Panc1 (cell line): ENCODE results near the gene MAD1L1. TPM values are rescaled to one million over a fixed set of nuclear protein-coding genes. Genes with fewer than 3 reads are reported as not detected.

ENCODE experiments used
- ATAC-seq: fragments of 200-7000 bp; cut with Tn5 transposase; 2 replicates; pipeline ENCODE4 v1.9.1; 2020; ENCODE audit warnings: mild to moderate bottlenecking, moderate library complexity
- BruUV-seq: library from RNA; stranded (reverse); fragments of 400-500 nt; replicated peaks from 2 replicates; lab custom pipeline; 2021; lab: Mats Ljungman, UMichigan
- CTCF ChIA-PET: fragments of 300-600 bp; sonication (Branson Sonifier 250); formaldehyde crosslinking; loops from one replicate; lab custom pipeline; 2022; ENCODE audit warnings: antibody characterized with exemption; lab: Charles Lee
- POLR2A ChIA-PET: fragments of 300-600 bp; sonication (Branson Sonifier 250); formaldehyde crosslinking; loops from one replicate; lab custom pipeline; 2022; ENCODE audit warnings: antibody characterized with exemption; lab: Charles Lee
- DNase-seq: peaks from one replicate; pipeline ENCODE4 v3.0.0-alpha.2; 2010; ENCODE audit warnings: low read depth, low spot score
- H3K27ac ChIP-seq: 2 replicates; pipeline ENCODE4 v1.5.1; 2011; ENCODE audit warnings: mild to moderate bottlenecking, low read length, inconsistent platforms
- H3K27me3 ChIP-seq: fragments of 200-500 bp; sonication (Bioruptor generic); 2 replicates; pipeline ENCODE4 v1.6.0; 2014; ENCODE audit warnings: low read length, inconsistent platforms; ENCODE audit not compliant: control insufficient read depth, insufficient read depth
- H3K36me3 ChIP-seq: fragments of 200-500 bp; sonication (Bioruptor generic); 2 replicates; pipeline ENCODE4 v1.5.1; 2014; ENCODE audit warnings: inconsistent platforms, mild to moderate bottlenecking, low read length, moderate library complexity; ENCODE audit not compliant: control insufficient read depth, insufficient read depth
- H3K4me1 ChIP-seq: 2 replicates; pipeline ENCODE4 v1.5.1; 2011; ENCODE audit warnings: inconsistent platforms, mild to moderate bottlenecking, low read length, moderate library complexity; ENCODE audit not compliant: control insufficient read depth, insufficient read depth
- H3K4me3 ChIP-seq, 2 experiments: 2 replicates each; pipeline ENCODE4 v1.5.1; 2011 to 2012; ENCODE audit warnings: low read depth in 2 of 2, low read length in 2 of 2, mild to moderate bottlenecking in 2 of 2, inconsistent platforms in 1 of 2, moderate library complexity in 1 of 2
- H3K9me3 ChIP-seq: fragments of 200-500 bp; sonication (Bioruptor generic); 2 replicates; pipeline ENCODE4 v1.5.1; 2014; ENCODE audit warnings: low read depth, mild to moderate bottlenecking, inconsistent platforms, low read length, moderate library complexity; ENCODE audit not compliant: control insufficient read depth, insufficient read depth
- CTCF ChIP-seq: fragments of 450-650 bp; IDR thresholded peaks from 2 replicates; pipeline ENCODE4 v1.5.1; 2017; ENCODE audit warnings: mild to moderate bottlenecking
- POLR2AphosphoS5 ChIP-seq: IDR thresholded peaks from 2 replicates; pipeline ENCODE4 v1.6.1; 2012; ENCODE audit warnings: mild to moderate bottlenecking, low read depth, low read length, moderate library complexity
- REST ChIP-seq, 2 experiments: IDR thresholded peaks; 2 replicates each; pipeline ENCODE4 v1.6.1; 2011 to 2012; ENCODE audit warnings: low read depth in 2 of 2, control low read depth in 1 of 2, low read length in 1 of 2, mild to moderate bottlenecking in 1 of 2, moderate library complexity in 1 of 2; ENCODE audit not compliant: insufficient read depth in 1 of 2
- SIN3A ChIP-seq: IDR thresholded peaks from 2 replicates; pipeline ENCODE4 v1.6.1; 2012; ENCODE audit warnings: low read depth, mild to moderate bottlenecking, low read length, moderate library complexity, borderline replicate concordance; ENCODE audit not compliant: insufficient read depth
- TCF7L2 ChIP-seq: IDR thresholded peaks from 2 replicates; pipeline ENCODE4 v1.6.1; 2011; ENCODE audit warnings: mild to moderate bottlenecking, low read depth, low read length, inconsistent platforms
- in situ Hi-C: cut with HindIII; loops from 2 replicates; pipeline ENCODE4 v1.10.0; 2016; ENCODE audit warnings: low sequenced_read_pairs, low pct_unique_long_range_greater_than_20kb
- intact Hi-C: fragments of 100-400 bp; cut with micrococcal nuclease; formaldehyde crosslinking; loops from one replicate; pipeline ENCODE4 v1.10.0; 2022; ENCODE audit not compliant: unreplicated experiment
- total RNA-seq: library from RNA; stranded (reverse); gene quantifications from one replicate; pipeline ENCODE4 v1.2.1, GENCODE V29; 2021; ENCODE audit not compliant: unreplicated experiment

Gene MAD1L1
- total RNA-seq, 1 experiment from 2014 or later = 70.8 TPM

GRCh38 chr7:2046581-2047565, 185.9 kb downstream of the MAD1L1 start:
- CTCF ChIA-PET = no interaction called here
- H3K36me3 ChIP-seq = no peaks in the 10 kb centered on the region
- DNase-seq = no peak
- H3K9me3 ChIP-seq = no peaks in the 10 kb centered on the region
- no peak overlapping the region for H3K27ac ChIP-seq
- no peak for ATAC-seq
- no TSS peak for BruUV-seq
- H3K4me3 ChIP-seq = no peak overlapping the region
- H3K27me3 ChIP-seq = no peaks in the 10 kb centered on the region
- no peaks in the 10 kb centered on the region for H3K4me1 ChIP-seq
- TF ChIP-seq CTCF (no peak), TCF7L2 (no peak), POLR2AphosphoS5 (no peak), SIN3A (no peak)
- POLR2A ChIA-PET = no interaction called here
- in situ Hi-C loops (no loop called here), intact Hi-C loops (no loop called here)

- H3K27me3 ChIP-seq = no peaks in the 10 kb centered on the region
- H3K9me3 ChIP-seq = no peaks in the 10 kb centered on the region
- H3K27ac ChIP-seq = no peak overlapping the region
- CTCF ChIA-PET = no interaction called here
- BruUV-seq = no TSS peak
- TF ChIP-seq CTCF (no peak), POLR2AphosphoS5 (no peak), SIN3A (no peak), TCF7L2 (no peak), REST (IDR thresholded peaks at IDR 0.05; ENCODE audit: insufficient read depth in 1 of 2, low read depth in 2 of 2, low read length in 1 of 2) (no peak)
- intact Hi-C loops (no loop called here), in situ Hi-C loops (no loop called here)
- H3K4me3 ChIP-seq = no peak overlapping the region
- DNase-seq (no peak), ATAC-seq (no peak)
- POLR2A ChIA-PET = no interaction called here
- H3K4me1 ChIP-seq = no peaks in the 10 kb centered on the region
- no peaks in the 10 kb centered on the region for H3K36me3 ChIP-seq
These were observed 187.0 kb downstream of the MAD1L1 start for GRCh38 chr7:2045559-2046405.
